Glutamatergic neuron (in vitro differentiated cells): ENCODE results near the gene CD40LG. TPM values are rescaled to one million over a fixed set of nuclear protein-coding genes. Genes with fewer than 3 reads are reported as not detected.

Source experiments
- DNase-seq: peaks from one replicate; pipeline ENCODE4 v3.0.0; 2022
- H3K27ac Mint-ChIP-seq: one replicate; pipeline ENCODE4 v1.8.0; 2020; ENCODE audit warnings: mild to moderate bottlenecking, mixed read lengths, inconsistent platforms; ENCODE audit not compliant: unreplicated experiment
- H3K27me3 Mint-ChIP-seq: one replicate; pipeline ENCODE4 v1.8.0; 2020; ENCODE audit warnings: mild to moderate bottlenecking, moderate library complexity, mixed read lengths, inconsistent platforms; ENCODE audit not compliant: unreplicated experiment
- H3K36me3 Mint-ChIP-seq: one replicate; pipeline ENCODE4 v1.8.0; 2020; ENCODE audit warnings: mild to moderate bottlenecking, mixed read lengths, inconsistent platforms; ENCODE audit not compliant: unreplicated experiment
- H3K4me1 Mint-ChIP-seq: one replicate; pipeline ENCODE4 v1.8.0; 2020; ENCODE audit warnings: mild to moderate bottlenecking, low read depth, mixed read lengths, inconsistent platforms; ENCODE audit not compliant: unreplicated experiment
- H3K4me3 Mint-ChIP-seq: one replicate; pipeline ENCODE4 v1.8.0; 2020; ENCODE audit warnings: mild to moderate bottlenecking, mixed read lengths, inconsistent platforms; ENCODE audit not compliant: unreplicated experiment
- H3K9me3 Mint-ChIP-seq: one replicate; pipeline ENCODE4 v1.8.0; 2020; ENCODE audit warnings: mild to moderate bottlenecking, moderate library complexity, mixed read lengths, inconsistent platforms; ENCODE audit not compliant: unreplicated experiment
- CTCF ChIP-seq: fragments of 200-600 bp; sonication (generic); IDR thresholded peaks from one replicate; pipeline ENCODE4 v1.5.0; 2021; ENCODE audit not compliant: partially characterized antibody, unreplicated experiment
- total RNA-seq: library from RNA; stranded (reverse); fragmentation: NEBNext Ultra II Directional; extraction: Animal tissue kit (Norgen Biotek cat#: 25700); gene quantifications from one replicate; pipeline ENCODE4 v1.2.1, GENCODE V29; 2021; ENCODE audit not compliant: unreplicated experiment

The CD40LG gene
- total RNA-seq, 1 donor from 2014 or later: not detected

GRCh38 chrX:136616987-136617685 lies 30.8 kb upstream of the CD40LG start:
- TF ChIP-seq CTCF: no peak
- no peaks in the 10 kb centered on the region for H3K27me3 Mint-ChIP-seq
- H3K9me3 Mint-ChIP-seq: no peaks in the 10 kb centered on the region
- no peaks in the 10 kb centered on the region for H3K36me3 Mint-ChIP-seq
- no peak overlapping the region for H3K27ac Mint-ChIP-seq
- DNase-seq: no peak
- no peak overlapping the region for H3K4me3 Mint-ChIP-seq
- H3K4me1 Mint-ChIP-seq: no peaks in the 10 kb centered on the region

GRCh38 chrX:136619899-136620505 lies 28.0 kb upstream of the CD40LG start:
- Mint-ChIP-seq H3K9me3 (no peaks in the 10 kb centered on the region), H3K4me1 (peaks cover 2% of the 10 kb centered on the region), H3K4me3 (no peak overlapping the region), H3K36me3 (no peaks in the 10 kb centered on the region), H3K27me3 (no peaks in the 10 kb centered on the region), H3K27ac (no peak overlapping the region)
- no peak for DNase-seq
- TF ChIP-seq CTCF: no peak

- no peak overlapping the region for H3K4me3 Mint-ChIP-seq
- H3K36me3 Mint-ChIP-seq: no peaks in the 10 kb centered on the region
- no peak overlapping the region for H3K27ac Mint-ChIP-seq
- DNase-seq: no peak
- H3K4me1 Mint-ChIP-seq: peaks cover 2% of the 10 kb centered on the region
- no peak for TF ChIP-seq CTCF
- no peaks in the 10 kb centered on the region for H3K9me3 Mint-ChIP-seq
- no peaks in the 10 kb centered on the region for H3K27me3 Mint-ChIP-seq
These were observed 27.2 kb upstream of the CD40LG start for GRCh38 chrX:136620780-136621179.

- Mint-ChIP-seq H3K4me1 (peaks cover 2% of the 10 kb centered on the region), H3K4me3 (no peak overlapping the region), H3K27me3 (no peaks in the 10 kb centered on the region), H3K9me3 (no peaks in the 10 kb centered on the region), H3K36me3 (no peaks in the 10 kb centered on the region), H3K27ac (no peak overlapping the region)
- no peak for DNase-seq
- TF ChIP-seq CTCF: no peak
These were observed 25.4 kb upstream of the CD40LG start for GRCh38 chrX:136622568-136622967.

GRCh38 chrX:136623396-136623795 lies 24.6 kb upstream of the CD40LG start:
- TF ChIP-seq CTCF: no peak
- peaks cover 2% of the 10 kb centered on the region for H3K4me1 Mint-ChIP-seq
- H3K9me3 Mint-ChIP-seq: no peaks in the 10 kb centered on the region
- no peaks in the 10 kb centered on the region for H3K36me3 Mint-ChIP-seq
- DNase-seq: no peak
- H3K4me3 Mint-ChIP-seq: no peak overlapping the region
- no peaks in the 10 kb centered on the region for H3K27me3 Mint-ChIP-seq
- no peak overlapping the region for H3K27ac Mint-ChIP-seq
